Measurements from ENCODE around the gene OGFR. TPM values are rescaled to one million over a fixed set of nuclear protein-coding genes. Genes with fewer than 3 reads are reported as not detected.

OGFR gene
- total RNA-seq, 1 donor: 39.1 TPM

DNA sequence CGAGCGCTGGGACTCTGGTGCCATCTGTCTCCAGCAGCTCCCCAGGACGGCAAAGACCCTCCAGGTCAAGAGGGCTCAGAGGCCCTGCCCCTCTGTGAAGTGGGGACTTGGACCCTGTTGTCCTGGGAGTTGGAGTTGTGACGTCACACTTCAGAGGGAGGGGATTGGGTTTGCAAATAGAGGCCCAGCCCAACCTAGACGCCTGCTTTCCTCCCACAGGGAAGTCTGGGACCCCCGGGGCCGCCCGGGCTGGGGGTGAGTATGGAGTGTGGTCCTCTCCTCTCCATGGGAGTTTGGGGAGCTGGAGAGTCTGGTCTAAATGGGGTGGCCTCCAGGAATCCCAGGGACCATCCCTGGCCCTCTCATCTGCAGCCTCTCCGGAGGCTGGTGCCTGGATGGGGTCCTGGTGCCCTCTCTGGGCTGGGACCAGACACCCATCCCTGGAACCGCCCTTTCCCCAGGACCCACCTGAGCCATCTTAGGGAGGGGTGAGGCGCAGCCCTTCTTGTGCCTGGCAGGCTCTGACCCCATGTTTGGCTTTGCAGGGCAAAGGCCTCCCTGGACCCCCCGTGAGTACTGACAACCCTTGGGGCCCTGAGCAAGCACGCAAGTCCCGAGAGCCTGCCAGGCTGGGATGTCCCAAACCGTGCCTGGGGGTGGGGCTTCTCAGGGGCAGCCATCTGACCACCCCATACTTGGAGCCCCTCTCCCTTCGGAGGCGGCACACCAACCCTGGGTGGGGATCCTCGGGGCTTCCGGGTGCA is 16.5 kb downstream of the OGFR start:
- no peak overlapping the region for H2AFZ ChIP-seq (ENCODE audit: low read length)
- TF ChIP-seq CTCF (IDR thresholded peaks at IDR 0.05; ENCODE audit: extremely low read depth, low read depth, low read length): no peak
- H3K27ac ChIP-seq (ENCODE audit: low read depth, low read length): no peak overlapping the region
- H3K79me2 ChIP-seq (ENCODE audit: insufficient read depth, low read length): no peaks in the 10 kb centered on the region
- H3K9me3 ChIP-seq (ENCODE audit: low read depth, low read length): no peaks in the 10 kb centered on the region
- H3K4me1 ChIP-seq (ENCODE audit: insufficient read depth, low read length): peaks cover 21% of the 10 kb centered on the region
- peaks cover 26% of the 10 kb centered on the region for H3K27me3 ChIP-seq (ENCODE audit: insufficient read depth, low read length)
- no peak overlapping the region for H3K4me3 ChIP-seq (ENCODE audit: insufficient read depth, low read length)
- H3K36me3 ChIP-seq (ENCODE audit: insufficient read depth, low read length): no peaks in the 10 kb centered on the region
- no peak overlapping the region for H3K4me2 ChIP-seq (ENCODE audit: insufficient read depth, low read length)
- DNase-seq (ENCODE audit: insufficient read length, low spot score, missing footprints): peak; percentile 86
- H4K20me1 ChIP-seq (ENCODE audit: insufficient read depth, low read length): no peaks in the 10 kb centered on the region

DNA sequence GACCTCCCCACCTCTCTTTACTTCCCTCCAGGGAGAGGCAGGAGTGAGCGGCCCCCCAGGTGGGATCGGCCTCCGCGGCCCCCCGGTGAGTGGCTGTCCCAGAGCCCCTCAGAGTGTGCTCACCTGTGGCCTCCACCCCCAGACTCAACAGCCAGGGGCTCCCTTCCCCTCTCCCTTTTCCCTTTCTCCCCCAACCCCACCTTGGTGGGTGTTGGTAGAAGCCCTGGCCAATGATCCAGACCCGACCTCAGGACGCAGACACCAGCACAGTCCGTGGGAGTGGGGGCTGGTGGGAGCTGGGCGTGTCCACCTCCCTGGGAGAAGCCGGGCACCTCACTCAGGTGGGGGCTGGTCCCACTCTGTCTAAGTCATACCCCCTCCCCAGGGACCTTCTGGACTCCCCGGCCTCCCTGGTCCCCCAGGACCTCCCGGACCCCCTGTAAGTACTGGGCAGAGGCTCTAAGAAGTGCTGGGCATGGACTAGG is 17.1 kb downstream of the OGFR start:
- no peak for TF ChIP-seq CTCF (IDR thresholded peaks at IDR 0.05; ENCODE audit: extremely low read depth, low read depth, low read length)
- Histone ChIP-seq H3K27ac (ENCODE audit: low read depth, low read length) (no peak overlapping the region), H3K27me3 (ENCODE audit: insufficient read depth, low read length) (peaks cover 26% of the 10 kb centered on the region), H3K4me3 (ENCODE audit: insufficient read depth, low read length) (no peak overlapping the region), H3K36me3 (ENCODE audit: insufficient read depth, low read length) (no peaks in the 10 kb centered on the region), H4K20me1 (ENCODE audit: insufficient read depth, low read length) (no peaks in the 10 kb centered on the region), H3K9me3 (ENCODE audit: low read depth, low read length) (no peaks in the 10 kb centered on the region), H3K4me2 (ENCODE audit: insufficient read depth, low read length) (no peak overlapping the region), H3K79me2 (ENCODE audit: insufficient read depth, low read length) (no peaks in the 10 kb centered on the region), H2AFZ (ENCODE audit: low read length) (no peak overlapping the region), H3K4me1 (ENCODE audit: insufficient read depth, low read length) (peaks cover 17% of the 10 kb centered on the region)
- DNase-seq (ENCODE audit: insufficient read length, low spot score, missing footprints): peak; percentile 78

- H3K4me3 ChIP-seq (ENCODE audit: insufficient read depth, low read length): no peak overlapping the region
- H3K79me2 ChIP-seq (ENCODE audit: insufficient read depth, low read length): no peaks in the 10 kb centered on the region
- no peak overlapping the region for H3K27ac ChIP-seq (ENCODE audit: low read depth, low read length)
- peaks cover 17% of the 10 kb centered on the region for H3K4me1 ChIP-seq (ENCODE audit: insufficient read depth, low read length)
- no peak overlapping the region for H2AFZ ChIP-seq (ENCODE audit: low read length)
- no peaks in the 10 kb centered on the region for H3K36me3 ChIP-seq (ENCODE audit: insufficient read depth, low read length)
- H3K27me3 ChIP-seq (ENCODE audit: insufficient read depth, low read length): peaks cover 28% of the 10 kb centered on the region
- H3K4me2 ChIP-seq (ENCODE audit: insufficient read depth, low read length): no peak overlapping the region
- DNase-seq (ENCODE audit: insufficient read length, low spot score, missing footprints): no peak
- H4K20me1 ChIP-seq (ENCODE audit: insufficient read depth, low read length): no peaks in the 10 kb centered on the region
- no peaks in the 10 kb centered on the region for H3K9me3 ChIP-seq (ENCODE audit: low read depth, low read length)
- no peak for TF ChIP-seq CTCF (IDR thresholded peaks at IDR 0.05; ENCODE audit: extremely low read depth, low read depth, low read length)
Measured at GRCh38 chr20:62822239-62822787, 17.7 kb downstream of the OGFR start.
